ENCODE results near the gene GATAD1. TPM values are rescaled to one million over a fixed set of nuclear protein-coding genes. Genes with fewer than 3 reads are reported as not detected.

Gene GATAD1
- total and polyA plus RNA-seq, 2 donors from 2014 or later, result 17.5 to 35.8 TPM

DNA sequence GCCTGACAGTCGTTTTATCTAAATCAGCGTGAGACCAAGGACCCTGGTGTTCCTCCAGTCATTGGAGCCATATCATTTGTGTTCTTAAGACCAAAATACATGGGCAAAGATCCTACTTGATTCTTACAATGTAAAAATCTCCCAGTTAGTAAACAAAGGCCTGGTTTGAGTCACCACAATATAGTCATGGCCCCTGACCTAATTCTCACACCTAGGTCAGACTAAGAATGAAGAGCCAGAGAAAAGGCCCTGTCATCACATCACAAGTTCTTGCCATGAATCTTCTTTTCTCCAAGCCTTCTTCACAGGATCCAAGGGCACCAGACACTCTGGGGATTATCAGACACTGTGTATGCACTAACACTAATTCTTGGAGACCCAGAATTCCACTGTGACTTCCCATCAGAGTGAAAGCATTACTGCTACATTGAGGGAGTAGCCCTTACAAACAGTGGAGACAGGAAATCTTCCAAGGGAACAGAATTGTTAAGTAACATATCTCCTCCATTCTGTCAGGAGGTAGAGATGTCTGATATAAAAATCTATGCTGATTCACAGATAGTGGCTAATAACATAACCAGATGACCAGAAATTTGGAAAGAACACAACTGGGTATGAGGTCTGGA, 38.1 kb downstream of the GATAD1 start:
- TF ChIP-seq, protein P1, sequence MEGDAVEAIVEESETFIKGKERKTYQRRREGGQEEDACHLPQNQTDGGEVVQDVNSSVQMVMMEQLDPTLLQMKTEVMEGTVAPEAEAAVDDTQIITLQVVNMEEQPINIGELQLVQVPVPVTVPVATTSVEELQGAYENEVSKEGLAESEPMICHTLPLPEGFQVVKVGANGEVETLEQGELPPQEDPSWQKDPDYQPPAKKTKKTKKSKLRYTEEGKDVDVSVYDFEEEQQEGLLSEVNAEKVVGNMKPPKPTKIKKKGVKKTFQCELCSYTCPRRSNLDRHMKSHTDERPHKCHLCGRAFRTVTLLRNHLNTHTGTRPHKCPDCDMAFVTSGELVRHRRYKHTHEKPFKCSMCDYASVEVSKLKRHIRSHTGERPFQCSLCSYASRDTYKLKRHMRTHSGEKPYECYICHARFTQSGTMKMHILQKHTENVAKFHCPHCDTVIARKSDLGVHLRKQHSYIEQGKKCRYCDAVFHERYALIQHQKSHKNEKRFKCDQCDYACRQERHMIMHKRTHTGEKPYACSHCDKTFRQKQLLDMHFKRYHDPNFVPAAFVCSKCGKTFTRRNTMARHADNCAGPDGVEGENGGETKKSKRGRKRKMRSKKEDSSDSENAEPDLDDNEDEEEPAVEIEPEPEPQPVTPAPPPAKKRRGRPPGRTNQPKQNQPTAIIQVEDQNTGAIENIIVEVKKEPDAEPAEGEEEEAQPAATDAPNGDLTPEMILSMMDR (IDR thresholded peaks at IDR 0.05; ENCODE audit: borderline replicate concordance, extremely low read depth, insufficient read depth), result no peak

GRCh38 chr7:92485974-92486373, 38.7 kb downstream of the GATAD1 start:
- Histone ChIP-seq H3K27ac (ENCODE audit: low read depth in 2 of 2, low read length in 2 of 2) (no peak overlapping the region), H3K4me3 (ENCODE audit: low read length in 3 of 3) (no peak overlapping the region), H3K9me3 (ENCODE audit: control insufficient read depth in 2 of 3, insufficient read depth in 1 of 3, low read length in 3 of 3) (no peaks in the 10 kb centered on the region), H3K4me1 (ENCODE audit: control insufficient read depth in 2 of 3, insufficient read depth in 2 of 3, low read depth in 1 of 3, low read length in 3 of 3) (no peaks in the 10 kb centered on the region), H3K36me3 (ENCODE audit: control insufficient read depth in 2 of 3, insufficient read depth in 3 of 3, low read length in 3 of 3) (peaks cover 0 to 26% (median 14%) of the 10 kb centered on the region in 3 donors), H3K27me3 (ENCODE audit: control insufficient read depth, insufficient read depth, low read length) (no peaks in the 10 kb centered on the region), H3K9ac (ENCODE audit: low read length in 3 of 3) (no peak overlapping the region)
- FAIRE-seq, result no peak
- no peak for DNase-seq
- TF ChIP-seq, protein P1 (IDR thresholded peaks at IDR 0.05; ENCODE audit: borderline replicate concordance, extremely low read depth, insufficient read depth), result no peak
- intact Hi-C loops (cut with DNase I), result no loop called here

More for the DNA sequence above, 38.1 kb downstream of the GATAD1 start:
- no peaks in the 10 kb centered on the region for H3K4me1 ChIP-seq (ENCODE audit: control insufficient read depth in 2 of 3, insufficient read depth in 2 of 3, low read depth in 1 of 3, low read length in 3 of 3)
- FAIRE-seq (no peak), DNase-seq (no peak)
- H3K36me3 ChIP-seq (ENCODE audit: control insufficient read depth in 2 of 3, insufficient read depth in 3 of 3, low read length in 3 of 3), result peaks cover 0 to 23% (median 14%) of the 10 kb centered on the region in 3 donors
- no peak overlapping the region for H3K9ac ChIP-seq (ENCODE audit: low read length in 3 of 3)
- no peaks in the 10 kb centered on the region for H3K9me3 ChIP-seq (ENCODE audit: control insufficient read depth in 2 of 3, insufficient read depth in 1 of 3, low read length in 3 of 3)
- no peak overlapping the region for H3K27ac ChIP-seq (ENCODE audit: low read depth in 2 of 2, low read length in 2 of 2)
- intact Hi-C loops (cut with DNase I), result no loop called here
- H3K4me3 ChIP-seq (ENCODE audit: low read length in 3 of 3), result no peak overlapping the region
- no peaks in the 10 kb centered on the region for H3K27me3 ChIP-seq (ENCODE audit: control insufficient read depth, insufficient read depth, low read length)

GRCh38 chr7:92487804-92488203, 40.5 kb downstream of the GATAD1 start:
- no peak overlapping the region for H3K27ac ChIP-seq (ENCODE audit: low read depth in 2 of 2, low read length in 2 of 2)
- H3K4me1 ChIP-seq (ENCODE audit: control insufficient read depth in 2 of 3, insufficient read depth in 2 of 3, low read depth in 1 of 3, low read length in 3 of 3), result no peaks in the 10 kb centered on the region
- H3K36me3 ChIP-seq (ENCODE audit: control insufficient read depth in 2 of 3, insufficient read depth in 3 of 3, low read length in 3 of 3), result peaks cover 0 to 37% (median 25%) of the 10 kb centered on the region in 3 donors
- H3K9me3 ChIP-seq (ENCODE audit: control insufficient read depth in 2 of 3, insufficient read depth in 1 of 3, low read length in 3 of 3), result no peaks in the 10 kb centered on the region
- TF ChIP-seq, protein P1 (IDR thresholded peaks at IDR 0.05; ENCODE audit: borderline replicate concordance, extremely low read depth, insufficient read depth), result no peak
- no peak overlapping the region for H3K4me3 ChIP-seq (ENCODE audit: low read length in 3 of 3)
- DNase-seq (no peak), FAIRE-seq (no peak)
- H3K9ac ChIP-seq (ENCODE audit: low read length in 3 of 3), result no peak overlapping the region
- intact Hi-C loops (cut with DNase I), result no loop called here
- no peaks in the 10 kb centered on the region for H3K27me3 ChIP-seq (ENCODE audit: control insufficient read depth, insufficient read depth, low read length)

All from kidney (tissue), 14 donors.